Measurements from ENCODE around the gene SLC15A2.

DNA sequence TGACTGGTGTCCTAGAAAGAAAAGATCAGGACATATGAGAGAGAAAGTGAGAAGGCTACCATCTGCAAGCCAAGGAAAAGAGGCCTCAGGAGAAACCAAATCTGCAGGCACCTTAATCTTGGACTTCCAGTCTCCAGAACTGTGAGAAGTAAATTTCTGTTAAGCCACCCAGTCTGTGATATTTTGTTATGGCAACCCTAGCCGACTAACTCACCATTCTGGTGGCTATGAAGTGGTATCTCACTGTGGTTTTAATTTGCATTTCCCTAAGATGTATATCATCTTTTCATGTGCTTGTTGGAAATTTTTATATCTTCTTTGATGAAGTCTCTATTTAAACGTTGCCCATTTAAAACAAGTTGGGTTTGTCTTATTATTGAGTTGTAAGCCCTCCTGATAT is 87.3 kb downstream of the SLC15A2 start:
- no peak for TF ChIP-seq RBM39 (optimal IDR thresholded peaks at IDR 0.05; ENCODE audit: low read depth, low read length)
- no peak for TF ChIP-seq POLR2AphosphoS2 (IDR thresholded peaks at IDR 0.05; ENCODE audit: low read length)

Measured in K562 (cell line).